GM23248 (cell line): ENCODE measurements around the gene VTI1A. TPM values are rescaled to one million over a fixed set of nuclear protein-coding genes. Genes with fewer than 3 reads are reported as not detected.
A peak's percentile ranks its signal among the peaks of the same experiment; 100 is the strongest.

Experiments
- DNase-seq: peaks from one replicate; pipeline ENCODE4 v3.0.0-alpha.2; 2015
- H2AFZ ChIP-seq: fragments of 200-600 bp; sonication (generic); 2 replicates; pipeline ENCODE4 v1.6.1; 2016; ENCODE audit warnings: antibody characterized with exemption
- H3F3A ChIP-seq: fragments of 200-600 bp; sonication (generic); 2 replicates; pipeline ENCODE4 v1.6.1; 2016; ENCODE audit warnings: mild to moderate bottlenecking, antibody characterized with exemption, mixed run types; ENCODE audit not compliant: insufficient read depth
- H3K27ac ChIP-seq: fragments of 200-600 bp; sonication (generic); 2 replicates; pipeline ENCODE4 v1.5.1; 2016; ENCODE audit warnings: mild to moderate bottlenecking
- H3K27me3 ChIP-seq: fragments of 200-600 bp; sonication (generic); replicated peaks from 2 replicates; pipeline ENCODE4 v1.6.1; 2016; ENCODE audit warnings: mild to moderate bottlenecking; ENCODE audit not compliant: insufficient read depth
- H3K36me3 ChIP-seq: fragments of 200-600 bp; sonication (generic); 2 replicates; pipeline ENCODE4 v1.6.1; 2016; ENCODE audit warnings: low read depth, mild to moderate bottlenecking
- H3K4me1 ChIP-seq: fragments of 200-600 bp; sonication (generic); 2 replicates; pipeline ENCODE4 v1.6.1; 2016; ENCODE audit warnings: mild to moderate bottlenecking; ENCODE audit not compliant: insufficient read depth
- H3K4me2 ChIP-seq: fragments of 200-600 bp; sonication (generic); one replicate; pipeline ENCODE4 v1.6.1; 2016; ENCODE audit warnings: mild to moderate bottlenecking; ENCODE audit not compliant: unreplicated experiment
- H3K4me3 ChIP-seq: fragments of 200-600 bp; sonication (generic); 2 replicates; pipeline ENCODE4 v1.5.1; 2016; ENCODE audit warnings: mild to moderate bottlenecking
- H3K79me2 ChIP-seq: fragments of 200-600 bp; sonication (generic); 2 replicates; pipeline ENCODE4 v1.6.1; 2016; ENCODE audit warnings: mild to moderate bottlenecking; ENCODE audit not compliant: insufficient read depth
- H3K9ac ChIP-seq: fragments of 200-600 bp; sonication (generic); 2 replicates; pipeline ENCODE4 v1.6.1; 2016; ENCODE audit warnings: mild to moderate bottlenecking
- H3K9me2 ChIP-seq: fragments of 200-600 bp; sonication (generic); 2 replicates; pipeline ENCODE4 v1.6.1; 2016; ENCODE audit warnings: mixed run types, mild to moderate bottlenecking, moderate library complexity; ENCODE audit not compliant: insufficient read depth
- H3K9me3 ChIP-seq: fragments of 200-600 bp; sonication (generic); one replicate; pipeline ENCODE4 v1.6.1; 2017; ENCODE audit warnings: low read depth
- H4K20me1 ChIP-seq: fragments of 200-600 bp; sonication (generic); 2 replicates; pipeline ENCODE4 v1.6.0; 2016; ENCODE audit not compliant: insufficient read depth
- EZH2 ChIP-seq: fragments of 200-600 bp; sonication (generic); IDR thresholded peaks from 2 replicates; pipeline ENCODE4 v1.6.1; 2018; ENCODE audit warnings: antibody characterized with exemption, mild to moderate bottlenecking; ENCODE audit not compliant: insufficient read depth, poor library complexity, severe bottlenecking
- EZH2phosphoT487 ChIP-seq: fragments of 200-600 bp; sonication (generic); IDR thresholded peaks from 2 replicates; pipeline ENCODE4 v1.6.1; 2018; ENCODE audit warnings: antibody characterized with exemption, moderate library complexity, mild to moderate bottlenecking, low read depth; ENCODE audit not compliant: insufficient read depth
- WGBS, 2 experiments: methylation state at CpG; one replicate each; pipeline ENCODE4 v1.1.6; 2015 to 2017; ENCODE audit warnings: low lambda C conversion rate in 2 of 2, low coverage in 1 of 2; ENCODE audit errors: missing lambda C conversion rate in 2 of 2; 5-methylcytosine and 5-hydroxymethylcytosine counted together
- in situ Hi-C: fragments of 300-500 bp; cut with MboI; formaldehyde crosslinking; loops from 2 replicates; pipeline ENCODE4 v1.15.0; 2020
- polyA plus RNA-seq: library from polyadenylated mRNA; unstranded; fragments of >200 nt; fragmentation: Nextera tagmentation; extraction: Ambion mirVana; gene quantifications from 2 replicates; pipeline ENCODE4 v1.2.1, GENCODE V29; 2016
- total RNA-seq: library from RNA; depleted of rRNA; stranded (reverse); fragments of >200 nt; shearing (Covaris generic); gene quantifications from 2 replicates; pipeline ENCODE4 v1.2.3, GENCODE V29; 2014

The VTI1A gene
- total and polyA plus RNA-seq, 2 experiments from 2014 or later = 21.6 to 26.4 TPM

GRCh38 chr10:112716924-112717413 is 270.0 kb downstream of the VTI1A start:
- no peaks in the 10 kb centered on the region for H3K9me3 ChIP-seq
- peaks cover 7% of the 10 kb centered on the region; the same call in 1 of the 2 replicates for H3K4me1 ChIP-seq
- in situ Hi-C loops = no loop called here
- H3K27me3 ChIP-seq = no peaks in the 10 kb centered on the region
- H2AFZ ChIP-seq = no peak overlapping the region
- no peaks in the 10 kb centered on the region for H3F3A ChIP-seq
- TF ChIP-seq EZH2phosphoT487 (peak; percentile 89), EZH2 (no peak)
- no peak overlapping the region for H3K27ac ChIP-seq
- H3K9me2 ChIP-seq = no peaks in the 10 kb centered on the region
- 56 to 66% methylated on average over 5 to 6 of the region's 6 CpGs for WGBS, 2 experiments
- no peak overlapping the region for H3K9ac ChIP-seq
- H3K79me2 ChIP-seq = no peaks in the 10 kb centered on the region
- DNase-seq = peak; percentile 72
- H4K20me1 ChIP-seq = no peaks in the 10 kb centered on the region
- no peaks in the 10 kb centered on the region for H3K36me3 ChIP-seq
- H3K4me2 ChIP-seq = peak overlapping the region; percentile 20
- H3K4me3 ChIP-seq = no peak overlapping the region

GRCh38 chr10:112720178-112720577 is 273.2 kb downstream of the VTI1A start:
- no peak for DNase-seq
- no peaks in the 10 kb centered on the region for H3K9me2 ChIP-seq
- TF ChIP-seq EZH2 = no peak
- no peak for TF ChIP-seq EZH2phosphoT487
- H4K20me1 ChIP-seq = no peaks in the 10 kb centered on the region
- no peak overlapping the region for H3K27ac ChIP-seq
- peaks cover 7% of the 10 kb centered on the region; the same call in 1 of the 2 replicates for H3K4me1 ChIP-seq
- H3K9me3 ChIP-seq = no peaks in the 10 kb centered on the region
- no peak overlapping the region for H3K4me3 ChIP-seq
- H3K4me2 ChIP-seq = no peak overlapping the region
- no peaks in the 10 kb centered on the region for H3K79me2 ChIP-seq
- H2AFZ ChIP-seq = no peak overlapping the region
- in situ Hi-C loops = loop anchor here (10.0 kb wide), 1 partner anchor 225 kb away; no protein-coding TSS in a partner anchor
- no peaks in the 10 kb centered on the region for H3K36me3 ChIP-seq
- H3K9ac ChIP-seq = no peak overlapping the region
- no peaks in the 10 kb centered on the region for H3F3A ChIP-seq
- H3K27me3 ChIP-seq = no peaks in the 10 kb centered on the region

- in situ Hi-C loops = loop anchor here (10.0 kb wide), 1 partner anchor 224 kb away; no protein-coding TSS in a partner anchor
- H3F3A ChIP-seq = no peaks in the 10 kb centered on the region
- WGBS, 2 experiments = 31 to 35% methylated on average over 5 of the region's 5 CpGs
- H3K9me3 ChIP-seq = no peaks in the 10 kb centered on the region
- no peak overlapping the region for H3K4me3 ChIP-seq
- no peak overlapping the region for H3K4me2 ChIP-seq
- no peaks in the 10 kb centered on the region for H3K27me3 ChIP-seq
- H3K4me1 ChIP-seq = peaks cover 7% of the 10 kb centered on the region; the same call in 1 of the 2 replicates
- H3K36me3 ChIP-seq = no peaks in the 10 kb centered on the region
- no peaks in the 10 kb centered on the region for H4K20me1 ChIP-seq
- DNase-seq = peak; percentile 71
- no peak overlapping the region for H3K27ac ChIP-seq
- TF ChIP-seq EZH2phosphoT487 (no peak), EZH2 (no peak)
- no peaks in the 10 kb centered on the region for H3K9me2 ChIP-seq
- H3K9ac ChIP-seq = no peak overlapping the region
- no peaks in the 10 kb centered on the region for H3K79me2 ChIP-seq
- no peak overlapping the region for H2AFZ ChIP-seq
Observed at GRCh38 chr10:112721080-112721698, 274.2 kb downstream of the VTI1A start.

GRCh38 chr10:112722758-112723157 is 275.7 kb downstream of the VTI1A start:
- no peak for TF ChIP-seq EZH2
- TF ChIP-seq EZH2phosphoT487 = no peak
- Histone ChIP-seq H3F3A (no peaks in the 10 kb centered on the region), H3K9me3 (no peaks in the 10 kb centered on the region), H3K9ac (no peak overlapping the region), H3K4me2 (no peak overlapping the region), H3K9me2 (no peaks in the 10 kb centered on the region), H4K20me1 (no peaks in the 10 kb centered on the region), H2AFZ (no peak overlapping the region), H3K36me3 (no peaks in the 10 kb centered on the region), H3K4me3 (no peak overlapping the region), H3K27me3 (no peaks in the 10 kb centered on the region), H3K79me2 (no peaks in the 10 kb centered on the region), H3K27ac (no peak overlapping the region), H3K4me1 (no peaks in the 10 kb centered on the region)
- in situ Hi-C loops = loop anchor here (10.0 kb wide), 1 partner anchor 222 kb away; no protein-coding TSS in a partner anchor
- 74 to 82% methylated on average over 3 of the region's 3 CpGs for WGBS, 2 experiments
- no peak for DNase-seq
